ENCODE results near the gene TEAD1. TPM values are rescaled to one million over a fixed set of nuclear protein-coding genes. Genes with fewer than 3 reads are reported as not detected.

TEAD1 gene
- total RNA-seq, 6 donors from 2014 or later: 53.5 to 141 (median 80.2) TPM

- Histone ChIP-seq H3K4me3 (no peak overlapping the region), H3K27me3 (no peaks in the 10 kb centered on the region), H3K4me1 (peaks cover 2 to 19% (median 10%) of the 10 kb centered on the region in 4 donors), H3K9me3 (no peaks in the 10 kb centered on the region), H3K27ac (no peak overlapping the region), H3K36me3 (no peaks in the 10 kb centered on the region)
- DNase-seq (no peak), ATAC-seq (ENCODE audit: low FRiP score in 2 of 2) (no peak)
- TF ChIP-seq POLR2A (IDR thresholded peaks at IDR 0.05) (no peak), POLR2AphosphoS5 (IDR thresholded peaks at IDR 0.05) (no peak)
- WGBS, 2 donors: 93 to 97% methylated on average over 5 of the region's 5 CpGs
Observed at GRCh38 chr11:12857572-12857971, 183.4 kb downstream of the TEAD1 start.

DNA sequence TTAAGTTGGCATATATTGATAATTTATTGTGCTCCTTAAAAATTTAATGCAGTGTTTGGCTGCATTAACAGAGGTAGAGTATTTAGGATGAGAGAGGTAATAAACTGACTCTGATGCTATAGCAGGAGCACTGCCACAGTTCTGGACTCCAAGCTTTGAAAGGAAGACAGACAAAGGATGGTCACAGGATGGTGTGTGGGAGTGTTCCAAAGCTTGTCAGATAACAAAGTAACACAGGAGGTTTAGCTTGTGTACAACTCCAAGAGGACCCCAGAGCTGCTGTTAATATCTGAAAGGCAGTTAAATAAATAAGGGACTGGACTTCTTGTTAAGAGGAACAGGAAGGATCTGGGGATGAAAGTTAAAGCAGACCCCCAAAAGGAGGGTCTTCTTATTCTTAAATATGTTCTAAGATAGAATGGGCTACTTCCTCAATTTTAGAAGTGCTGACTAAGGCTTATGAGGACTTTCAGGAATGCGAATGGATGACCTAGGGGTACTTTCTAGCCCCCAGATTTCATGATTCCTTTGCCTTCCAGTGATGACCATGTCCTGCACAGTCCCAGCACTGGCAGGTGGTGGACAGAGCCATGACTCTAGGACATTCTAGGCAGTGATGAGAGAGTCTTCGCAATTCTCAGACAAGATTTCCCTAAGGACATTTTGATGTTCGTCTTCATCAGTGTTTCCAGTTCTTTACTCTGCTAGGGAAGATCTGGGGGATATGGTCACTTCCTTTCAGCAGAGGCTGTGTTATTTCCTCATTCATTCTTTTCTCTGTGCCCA is 185.8 kb downstream of the TEAD1 start:
- Histone ChIP-seq H3K4me1 (peaks cover 0 to 6% (median 3%) of the 10 kb centered on the region in 4 donors), H3K27ac (no peak overlapping the region), H3K9me3 (no peaks in the 10 kb centered on the region), H3K36me3 (no peaks in the 10 kb centered on the region), H3K27me3 (no peaks in the 10 kb centered on the region), H3K4me3 (no peak overlapping the region)
- 91 to 95% methylated on average over 3 of the region's 3 CpGs for WGBS, 2 donors
- DNase-seq (no peak), ATAC-seq (ENCODE audit: low FRiP score in 2 of 2) (no peak)
- TF ChIP-seq POLR2AphosphoS5 (IDR thresholded peaks at IDR 0.05): no peak

DNA sequence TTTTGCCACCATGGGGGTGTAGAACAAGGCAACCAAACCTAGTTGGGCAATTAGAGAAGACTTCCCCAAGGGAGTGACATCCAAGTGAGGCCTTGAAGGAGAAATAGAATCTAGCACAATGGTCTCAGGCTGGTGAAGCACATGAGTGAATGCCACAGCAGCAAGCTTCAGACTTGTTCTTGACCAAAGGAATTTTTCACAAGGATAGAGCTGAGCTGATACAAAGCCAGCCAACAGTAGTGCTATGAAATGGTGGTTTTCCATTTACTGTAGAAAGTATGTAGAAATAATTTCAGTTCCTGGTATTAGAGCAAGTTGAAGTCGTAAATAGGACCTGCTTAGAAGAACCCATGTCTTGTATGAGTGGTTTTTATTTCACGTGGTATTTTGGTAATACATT is 186.6 kb downstream of the TEAD1 start:
- Histone ChIP-seq H3K9me3 (no peaks in the 10 kb centered on the region), H3K4me1 (peaks cover 0 to 6% (median 3%) of the 10 kb centered on the region in 4 donors), H3K27me3 (no peaks in the 10 kb centered on the region), H3K4me3 (no peak overlapping the region), H3K36me3 (no peaks in the 10 kb centered on the region), H3K27ac (no peak overlapping the region)
- no peak for ATAC-seq (ENCODE audit: low FRiP score in 2 of 2)
- WGBS, 2 donors: 80 to 82% methylated on average over 2 of the region's 2 CpGs
- no peak for DNase-seq
- TF ChIP-seq EP300 (IDR thresholded peaks at IDR 0.05) (no peak), POLR2A (IDR thresholded peaks at IDR 0.05) (no peak), POLR2AphosphoS5 (IDR thresholded peaks at IDR 0.05) (no peak)
- TF ChIP-seq, protein P1, sequence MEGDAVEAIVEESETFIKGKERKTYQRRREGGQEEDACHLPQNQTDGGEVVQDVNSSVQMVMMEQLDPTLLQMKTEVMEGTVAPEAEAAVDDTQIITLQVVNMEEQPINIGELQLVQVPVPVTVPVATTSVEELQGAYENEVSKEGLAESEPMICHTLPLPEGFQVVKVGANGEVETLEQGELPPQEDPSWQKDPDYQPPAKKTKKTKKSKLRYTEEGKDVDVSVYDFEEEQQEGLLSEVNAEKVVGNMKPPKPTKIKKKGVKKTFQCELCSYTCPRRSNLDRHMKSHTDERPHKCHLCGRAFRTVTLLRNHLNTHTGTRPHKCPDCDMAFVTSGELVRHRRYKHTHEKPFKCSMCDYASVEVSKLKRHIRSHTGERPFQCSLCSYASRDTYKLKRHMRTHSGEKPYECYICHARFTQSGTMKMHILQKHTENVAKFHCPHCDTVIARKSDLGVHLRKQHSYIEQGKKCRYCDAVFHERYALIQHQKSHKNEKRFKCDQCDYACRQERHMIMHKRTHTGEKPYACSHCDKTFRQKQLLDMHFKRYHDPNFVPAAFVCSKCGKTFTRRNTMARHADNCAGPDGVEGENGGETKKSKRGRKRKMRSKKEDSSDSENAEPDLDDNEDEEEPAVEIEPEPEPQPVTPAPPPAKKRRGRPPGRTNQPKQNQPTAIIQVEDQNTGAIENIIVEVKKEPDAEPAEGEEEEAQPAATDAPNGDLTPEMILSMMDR (IDR thresholded peaks at IDR 0.05): no peak

GRCh38 chr11:12862696-12863469 is 188.7 kb downstream of the TEAD1 start:
- ATAC-seq (ENCODE audit: low FRiP score in 2 of 2) (peak in 1 of 2 donors; percentile 51), DNase-seq (peak in 1 of 2 donors; percentile 22)
- H3K9me3 ChIP-seq: no peaks in the 10 kb centered on the region
- H3K36me3 ChIP-seq: no peaks in the 10 kb centered on the region
- H3K27ac ChIP-seq: peak overlapping the region in 1 of 4 donors; percentile 46
- TF ChIP-seq POLR2A (IDR thresholded peaks at IDR 0.05): no peak
- no peak for TF ChIP-seq POLR2AphosphoS5 (IDR thresholded peaks at IDR 0.05)
- H3K4me3 ChIP-seq: no peak overlapping the region
- H3K27me3 ChIP-seq: no peaks in the 10 kb centered on the region
- WGBS, 2 donors: 49 to 55% methylated on average over 13 of the region's 13 CpGs
- H3K4me1 ChIP-seq: peaks cover 0 to 6% (median 3%) of the 10 kb centered on the region in 4 donors

GRCh38 chr11:12863605-12864121 is 189.4 kb downstream of the TEAD1 start:
- H3K36me3 ChIP-seq: no peaks in the 10 kb centered on the region
- no peaks in the 10 kb centered on the region for H3K9me3 ChIP-seq
- TF ChIP-seq, protein P1 (IDR thresholded peaks at IDR 0.05): no peak
- TF ChIP-seq POLR2AphosphoS5 (IDR thresholded peaks at IDR 0.05) (no peak), EP300 (IDR thresholded peaks at IDR 0.05) (no peak), POLR2A (IDR thresholded peaks at IDR 0.05) (no peak)
- H3K4me1 ChIP-seq: peaks cover 0 to 6% (median 3%) of the 10 kb centered on the region in 4 donors
- H3K27ac ChIP-seq: peak overlapping the region in 1 of 4 donors; percentile 46
- H3K4me3 ChIP-seq: no peak overlapping the region
- no peak for DNase-seq
- WGBS, 2 donors: 71 to 76% methylated on average over 9 of the region's 9 CpGs
- no peak for ATAC-seq (ENCODE audit: low FRiP score in 2 of 2)
- H3K27me3 ChIP-seq: no peaks in the 10 kb centered on the region
